GM12864 (cell line): ENCODE data around the gene URB1.

Source experiments
- DNase-seq: peaks from one replicate; pipeline ENCODE4 v3.0.0-alpha.2; 2011; ENCODE audit warnings: low read depth
- H3K4me3 ChIP-seq: 2 replicates; pipeline ENCODE4 v1.5.1; 2011; ENCODE audit warnings: mild to moderate bottlenecking, low read depth, low read length, control low read depth
- TF ChIP-seq, protein P1 (sequence below): IDR thresholded peaks from 2 replicates; pipeline ENCODE4 v1.5.1; 2011; ENCODE audit warnings: low read depth, mild to moderate bottlenecking, moderate library complexity, low read length, control low read depth, inconsistent platforms; ENCODE audit errors: missing control alignments

URB1 gene

DNA sequence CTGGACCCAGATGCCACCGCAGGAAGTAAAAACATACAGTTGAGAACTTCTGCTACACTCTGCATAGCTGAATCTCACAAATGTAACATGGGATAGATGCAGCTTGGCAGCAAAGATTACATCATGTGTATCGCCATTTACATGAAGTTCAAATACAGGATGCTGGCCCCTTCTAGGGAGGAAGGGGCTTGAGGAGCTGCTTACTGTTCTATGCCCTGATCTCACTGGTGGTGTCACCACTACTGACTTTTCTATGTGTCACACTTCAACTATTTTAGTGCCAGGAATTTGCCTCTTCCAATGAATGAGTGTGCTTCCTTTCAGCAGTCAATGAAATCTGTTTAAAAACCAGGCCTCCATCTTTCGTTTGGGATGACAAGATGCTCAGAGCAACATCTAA, 63.0 kb downstream of the URB1 start:
- TF ChIP-seq, protein P1, sequence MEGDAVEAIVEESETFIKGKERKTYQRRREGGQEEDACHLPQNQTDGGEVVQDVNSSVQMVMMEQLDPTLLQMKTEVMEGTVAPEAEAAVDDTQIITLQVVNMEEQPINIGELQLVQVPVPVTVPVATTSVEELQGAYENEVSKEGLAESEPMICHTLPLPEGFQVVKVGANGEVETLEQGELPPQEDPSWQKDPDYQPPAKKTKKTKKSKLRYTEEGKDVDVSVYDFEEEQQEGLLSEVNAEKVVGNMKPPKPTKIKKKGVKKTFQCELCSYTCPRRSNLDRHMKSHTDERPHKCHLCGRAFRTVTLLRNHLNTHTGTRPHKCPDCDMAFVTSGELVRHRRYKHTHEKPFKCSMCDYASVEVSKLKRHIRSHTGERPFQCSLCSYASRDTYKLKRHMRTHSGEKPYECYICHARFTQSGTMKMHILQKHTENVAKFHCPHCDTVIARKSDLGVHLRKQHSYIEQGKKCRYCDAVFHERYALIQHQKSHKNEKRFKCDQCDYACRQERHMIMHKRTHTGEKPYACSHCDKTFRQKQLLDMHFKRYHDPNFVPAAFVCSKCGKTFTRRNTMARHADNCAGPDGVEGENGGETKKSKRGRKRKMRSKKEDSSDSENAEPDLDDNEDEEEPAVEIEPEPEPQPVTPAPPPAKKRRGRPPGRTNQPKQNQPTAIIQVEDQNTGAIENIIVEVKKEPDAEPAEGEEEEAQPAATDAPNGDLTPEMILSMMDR: no peak
- DNase-seq: no peak

DNA sequence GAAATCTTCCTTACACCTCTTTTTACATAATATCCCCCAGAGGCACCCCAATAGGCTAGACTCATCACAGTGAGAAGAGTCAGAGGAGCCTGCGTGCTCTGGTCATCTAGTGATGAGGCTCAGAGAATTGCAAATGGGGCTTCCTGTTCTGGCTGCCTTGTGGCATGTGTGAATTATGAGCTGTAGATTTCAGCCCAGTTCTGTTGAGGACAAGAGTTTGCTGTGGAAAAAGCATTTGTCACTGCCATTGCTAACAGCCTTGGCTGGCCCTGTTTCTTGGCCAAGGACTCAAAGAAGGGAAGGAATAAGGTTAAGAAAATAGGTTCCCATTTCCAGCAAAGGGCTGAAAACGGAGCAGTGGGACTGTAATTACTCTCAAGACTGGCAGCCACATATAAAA, 63.5 kb downstream of the URB1 start:
- TF ChIP-seq, protein P1: no peak
- no peak for DNase-seq

More for the DNA sequence above, 63.0 kb downstream of the URB1 start:
- H3K4me3 ChIP-seq: no peak overlapping the region

DNA sequence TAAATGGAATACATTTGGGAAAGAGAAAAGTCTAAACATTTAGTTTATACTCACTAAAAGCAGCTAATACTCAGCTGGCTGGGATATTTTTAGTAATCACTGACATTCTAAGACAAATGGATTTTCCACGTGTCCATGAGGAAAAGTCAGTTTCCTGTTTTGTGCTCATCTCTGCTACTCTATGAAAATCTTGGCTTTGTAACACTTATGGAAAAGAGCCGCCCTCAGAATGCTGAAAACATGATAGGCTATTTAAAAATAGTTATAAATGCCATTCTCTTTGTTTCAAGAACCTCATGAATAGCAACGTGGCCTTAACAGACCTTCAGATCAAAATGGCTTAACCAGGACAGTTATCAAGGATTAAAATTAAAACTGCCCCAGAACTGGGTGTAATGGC, 64.2 kb downstream of the URB1 start:
- TF ChIP-seq, protein P1: no peak
- DNase-seq: no peak
- H3K4me3 ChIP-seq: no peak overlapping the region

More for the DNA sequence above, 63.5 kb downstream of the URB1 start:
- no peak overlapping the region for H3K4me3 ChIP-seq

DNA sequence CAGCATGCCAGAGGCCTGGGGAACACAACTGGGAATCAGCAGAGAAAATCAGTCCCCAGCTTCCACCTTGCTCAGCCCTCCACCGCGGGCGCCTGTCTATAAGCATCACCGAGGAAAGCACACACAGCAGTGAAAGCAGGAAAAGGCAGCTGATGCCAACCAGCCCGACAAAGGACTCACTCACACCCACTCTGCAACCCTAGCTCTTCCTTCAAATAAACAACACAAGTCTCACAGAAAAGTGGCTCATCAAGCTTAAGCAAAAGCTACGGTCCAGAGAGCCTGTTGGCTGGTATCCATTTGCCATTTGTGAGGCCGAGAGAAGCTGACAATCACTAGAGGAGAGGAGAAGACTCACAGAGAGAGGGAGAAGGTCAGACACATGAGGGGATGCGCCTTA, 67.1 kb downstream of the URB1 start:
- TF ChIP-seq, protein P1: no peak
- H3K4me3 ChIP-seq: no peak overlapping the region
- DNase-seq: no peak

DNA sequence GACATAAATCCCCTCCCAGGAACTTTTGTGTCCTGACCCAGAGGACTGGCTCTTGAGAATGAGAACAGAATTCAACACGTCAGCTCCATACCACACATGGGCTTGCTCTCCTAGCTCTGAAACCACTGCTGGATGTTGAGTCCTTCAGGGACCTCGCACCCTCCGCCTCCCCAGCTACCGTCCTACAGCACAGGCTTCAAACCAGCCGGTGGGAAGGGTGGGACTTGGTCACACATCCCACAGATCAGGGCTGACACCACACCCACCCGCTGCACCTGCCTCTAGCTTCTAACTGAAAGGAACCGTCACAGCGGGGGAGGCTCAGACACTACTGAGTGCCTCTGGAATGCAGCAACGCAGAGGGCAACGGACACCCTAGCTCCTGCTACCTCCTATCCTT, 70.1 kb downstream of the URB1 start:
- no peak overlapping the region for H3K4me3 ChIP-seq
- DNase-seq: no peak
- TF ChIP-seq, protein P1: no peak

DNA sequence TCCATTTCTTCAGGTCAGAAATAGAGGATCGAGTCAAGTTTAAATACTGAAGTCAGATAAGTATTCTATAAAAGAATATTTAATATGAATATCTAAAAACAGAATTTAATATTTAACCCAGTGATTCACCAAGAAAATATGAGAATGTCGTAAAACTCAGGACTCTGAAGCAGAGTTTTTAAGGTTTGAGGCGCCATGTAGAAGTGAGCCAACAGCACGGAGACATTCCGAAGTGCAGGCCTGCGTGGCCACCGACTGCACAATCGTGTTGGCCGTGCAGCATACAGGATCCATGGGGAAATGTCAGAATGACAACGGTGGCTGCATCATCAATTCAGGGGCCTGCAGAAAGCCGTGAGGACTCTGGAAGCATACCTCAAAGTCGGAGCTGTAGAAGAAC, 70.7 kb downstream of the URB1 start:
- DNase-seq: no peak
- TF ChIP-seq, protein P1: no peak
- H3K4me3 ChIP-seq: no peak overlapping the region

DNA sequence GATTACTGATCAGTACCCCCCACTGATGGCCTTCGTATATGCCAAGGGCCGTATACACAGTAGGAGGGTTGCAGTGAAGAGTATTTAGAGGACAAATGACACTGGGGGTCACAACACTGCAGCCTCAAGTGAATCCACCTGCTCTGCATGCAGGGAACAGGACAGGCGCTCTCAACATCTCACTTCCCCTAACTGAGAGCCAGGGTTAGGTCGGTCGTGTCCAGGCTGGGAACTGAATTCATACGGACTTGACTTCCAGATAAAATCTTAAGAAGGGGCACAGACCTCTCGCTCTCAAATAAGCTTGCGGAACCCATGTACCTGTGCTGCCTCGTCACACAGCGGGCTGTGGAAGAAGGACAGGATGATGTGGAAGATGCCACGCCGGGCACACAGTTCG, 71.3 kb downstream of the URB1 start:
- TF ChIP-seq, protein P1: no peak
- no peak overlapping the region for H3K4me3 ChIP-seq
- DNase-seq: no peak
